GM23338 (cell line): ENCODE results near the gene ALDH6A1.

ENCODE experiments used
- CREB1 ChIP-seq: fragments of 250-450 bp; sonication (Bioruptor Pico); IDR thresholded peaks from 2 replicates; pipeline ENCODE4 v1.5.0; 2020; ENCODE audit warnings: low read depth, mild to moderate bottlenecking, moderate library complexity
- CTCF ChIP-seq, 2 experiments: fragments of 200-600 bp in 1 of 2; sonication (generic) in 1 of 2; conservative IDR thresholded peaks; 2 replicates each; pipeline versions ENCODE4 v1.5.1 to v1.6.1; 2016 to 2017; ENCODE audit warnings: antibody characterized with exemption in 2 of 2, low read depth in 2 of 2, mild to moderate bottlenecking in 2 of 2, moderate library complexity in 1 of 2
- EZH2 ChIP-seq: fragments of 200-600 bp; sonication (generic); IDR thresholded peaks from one replicate; pipeline ENCODE4 v1.8.0; 2017; ENCODE audit warnings: antibody characterized with exemption, mild to moderate bottlenecking, low read depth; ENCODE audit not compliant: unreplicated experiment
- EZH2phosphoT487 ChIP-seq: fragments of 200-600 bp; sonication (generic); IDR thresholded peaks from one replicate; pipeline ENCODE4 v1.8.1; 2018; ENCODE audit warnings: antibody characterized with exemption; ENCODE audit not compliant: unreplicated experiment
- JUNB ChIP-seq: IDR thresholded peaks from one replicate; pipeline ENCODE4 v1.6.1; 2016; ENCODE audit warnings: antibody characterized with exemption; ENCODE audit not compliant: unreplicated experiment
- NANOG ChIP-seq: IDR thresholded peaks from 2 replicates; pipeline ENCODE4 v1.6.1; 2016; ENCODE audit warnings: antibody characterized with exemption, borderline replicate concordance
- POLR2AphosphoS5 ChIP-seq: IDR thresholded peaks from 2 replicates; pipeline ENCODE4 v1.6.1; 2016; ENCODE audit warnings: antibody characterized with exemption, low read depth
- REST ChIP-seq: IDR thresholded peaks from one replicate; pipeline ENCODE4 v1.6.1; 2018; ENCODE audit warnings: antibody characterized with exemption; ENCODE audit not compliant: unreplicated experiment

- no peak for TF ChIP-seq NANOG
- TF ChIP-seq CREB1 (CRISPR knock-in tag): no peak
- TF ChIP-seq JUNB: no peak
- no peak for TF ChIP-seq EZH2phosphoT487
- TF ChIP-seq POLR2AphosphoS5: no peak
- TF ChIP-seq CTCF (conservative IDR thresholded peaks at IDR 0.05; ENCODE audit: low read depth in 2 of 2): no peak
- TF ChIP-seq EZH2: no peak
- no peak for TF ChIP-seq REST
Measured at GRCh38 chr14:74080820-74081460, 3.3 kb downstream of the ALDH6A1 start.
